Testis (tissue), 2 donors: ENCODE results near the gene RAB3GAP2.

Experiments used
- POLR2A ChIP-seq: fragments of 450-650 bp; IDR thresholded peaks from one replicate; pipeline ENCODE4 v1.6.1; 2017; ENCODE audit warnings: antibody characterized with exemption, mild to moderate bottlenecking, moderate library complexity
- TF ChIP-seq, protein P1 (sequence below), 3 experiments: fragments of 450-650 bp in 2 of 3; fragments of 200-600 bp in 1 of 3; sonication (generic) in 1 of 3; IDR thresholded peaks; one replicate each; pipeline ENCODE4 v1.5.1; 2016 to 2019; ENCODE audit warnings: antibody characterized with exemption in 3 of 3, mild to moderate bottlenecking in 2 of 3, moderate library complexity in 1 of 3

DNA sequence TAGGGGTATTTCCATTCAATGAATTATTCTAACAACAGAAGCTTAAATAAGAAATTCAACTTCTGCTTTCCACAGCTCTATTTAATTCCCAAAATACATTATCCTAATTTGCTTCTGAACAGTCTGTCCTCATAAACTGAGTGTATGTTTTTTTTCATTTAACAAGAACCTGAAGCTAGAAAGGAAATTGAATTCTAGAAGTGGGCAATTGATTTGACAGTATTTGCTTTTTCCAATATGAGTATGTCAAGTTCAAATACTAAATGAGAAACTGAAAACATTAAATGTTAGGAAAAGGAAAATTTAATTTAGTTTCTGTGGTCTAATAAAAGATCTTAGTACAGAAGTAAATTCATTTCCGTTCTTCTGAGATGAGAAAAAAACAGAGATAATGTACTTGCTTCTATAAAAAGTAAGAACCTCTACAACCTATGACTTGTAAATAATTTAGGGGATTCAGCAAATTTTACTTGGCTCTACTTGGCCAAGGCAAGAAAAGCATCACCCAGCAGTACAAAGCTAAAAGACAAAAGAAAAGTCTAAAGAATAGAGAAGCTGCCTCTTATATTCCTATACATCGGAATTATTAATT, 31.1 kb downstream of the RAB3GAP2 start:
- no peak for TF ChIP-seq POLR2A
- TF ChIP-seq, protein P1, sequence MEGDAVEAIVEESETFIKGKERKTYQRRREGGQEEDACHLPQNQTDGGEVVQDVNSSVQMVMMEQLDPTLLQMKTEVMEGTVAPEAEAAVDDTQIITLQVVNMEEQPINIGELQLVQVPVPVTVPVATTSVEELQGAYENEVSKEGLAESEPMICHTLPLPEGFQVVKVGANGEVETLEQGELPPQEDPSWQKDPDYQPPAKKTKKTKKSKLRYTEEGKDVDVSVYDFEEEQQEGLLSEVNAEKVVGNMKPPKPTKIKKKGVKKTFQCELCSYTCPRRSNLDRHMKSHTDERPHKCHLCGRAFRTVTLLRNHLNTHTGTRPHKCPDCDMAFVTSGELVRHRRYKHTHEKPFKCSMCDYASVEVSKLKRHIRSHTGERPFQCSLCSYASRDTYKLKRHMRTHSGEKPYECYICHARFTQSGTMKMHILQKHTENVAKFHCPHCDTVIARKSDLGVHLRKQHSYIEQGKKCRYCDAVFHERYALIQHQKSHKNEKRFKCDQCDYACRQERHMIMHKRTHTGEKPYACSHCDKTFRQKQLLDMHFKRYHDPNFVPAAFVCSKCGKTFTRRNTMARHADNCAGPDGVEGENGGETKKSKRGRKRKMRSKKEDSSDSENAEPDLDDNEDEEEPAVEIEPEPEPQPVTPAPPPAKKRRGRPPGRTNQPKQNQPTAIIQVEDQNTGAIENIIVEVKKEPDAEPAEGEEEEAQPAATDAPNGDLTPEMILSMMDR (IDR thresholded peaks at IDR 0.05), result no peak
